Bronchial epithelial cell (primary cell): ENCODE results near the gene NUDT22. TPM values are rescaled to one million over a fixed set of nuclear protein-coding genes. Genes with fewer than 3 reads are reported as not detected.
A peak's percentile ranks its signal among the peaks of the same experiment; 100 is the strongest.

Experiments used
- DNase-seq: peaks from one replicate; pipeline ENCODE4 v3.0.0-alpha.2; 2010; ENCODE audit warnings: low read depth
- FAIRE-seq: peaks from 2 replicates; lab custom pipeline; 2011; peaks lifted over from hg19 to GRCh38; lab: Jason Lieb, UNC
- H3K27me3 ChIP-seq: 2 replicates; pipeline ENCODE4 v1.5.1; 2011; ENCODE audit warnings: low read length; ENCODE audit not compliant: control insufficient read depth, insufficient read depth
- H3K36me3 ChIP-seq: 2 replicates; pipeline ENCODE4 v1.5.1; 2011; ENCODE audit warnings: low read length; ENCODE audit not compliant: control insufficient read depth, insufficient read depth
- H3K4me3 ChIP-seq: 2 replicates; pipeline ENCODE4 v1.5.1; 2011; ENCODE audit warnings: mild to moderate bottlenecking, low read depth, low read length, control low read depth
- CTCF ChIP-seq: IDR thresholded peaks from 2 replicates; pipeline ENCODE4 v1.5.1; 2011; ENCODE audit warnings: mild to moderate bottlenecking, moderate library complexity, low read length, control low read depth, inconsistent platforms; ENCODE audit not compliant: insufficient read depth, severe bottlenecking
- total RNA-seq: library from RNA; depleted of rRNA; stranded (reverse); fragments of >200 nt; gene quantifications from 2 replicates; pipeline ENCODE4 v1.2.1, GENCODE V29; 2014

The NUDT22 gene
- total RNA-seq, 1 donor from 2014 or later = 57.9 TPM

GRCh38 chr11:64232182-64232966, 6.3 kb downstream of the NUDT22 start:
- no peak for TF ChIP-seq CTCF
- H3K27me3 ChIP-seq = no peaks in the 10 kb centered on the region
- no peak overlapping the region for H3K4me3 ChIP-seq
- FAIRE-seq (no peak), DNase-seq (no peak)
- H3K36me3 ChIP-seq = no peaks in the 10 kb centered on the region

GRCh38 chr11:64232967-64233315, 6.9 kb downstream of the NUDT22 start:
- no peak overlapping the region for H3K4me3 ChIP-seq
- no peak for FAIRE-seq
- TF ChIP-seq CTCF = no peak
- H3K27me3 ChIP-seq = no peaks in the 10 kb centered on the region
- H3K36me3 ChIP-seq = no peaks in the 10 kb centered on the region
- no peak for DNase-seq

- DNase-seq = no peak
- H3K4me3 ChIP-seq = peak within 1 kb of the TSS; percentile 45
- H3K27me3 ChIP-seq = no peaks in the 10 kb centered on the region
- TF ChIP-seq CTCF = no peak
- H3K36me3 ChIP-seq = peaks cover 1% of the 10 kb centered on the region
- no peak for FAIRE-seq
Observed at GRCh38 chr11:64233913-64234586, 8.0 kb downstream of the NUDT22 start, which contains the start of gene VEGFB. TSS of gene VEGFB (plus strand) at chr11:64234584. CDS start at chr11:64234834, 250 bp downstream.

GRCh38 chr11:64234647-64235379, 8.7 kb downstream of the NUDT22 start:
- no peak for DNase-seq
- TF ChIP-seq CTCF = no peak
- H3K27me3 ChIP-seq = no peaks in the 10 kb centered on the region
- no peak for FAIRE-seq
- peak overlapping the region; percentile 45 for H3K4me3 ChIP-seq
- H3K36me3 ChIP-seq = peaks cover 1% of the 10 kb centered on the region

- FAIRE-seq (no peak), DNase-seq (no peak)
- Histone ChIP-seq H3K27me3 (no peaks in the 10 kb centered on the region), H3K4me3 (peak overlapping the region; percentile 45), H3K36me3 (peaks cover 1% of the 10 kb centered on the region)
- no peak for TF ChIP-seq CTCF
Observed at GRCh38 chr11:64235437-64236161, 9.5 kb downstream of the NUDT22 start.
